Left renal pelvis (tissue), 4 donors: ENCODE data around the gene C6orf118. TPM values are rescaled to one million over a fixed set of nuclear protein-coding genes. Genes with fewer than 3 reads are reported as not detected.
A peak's percentile ranks its signal among the peaks of the same experiment; 100 is the strongest.

Experiments
- DNase-seq, 4 donors: peaks; one replicate each; pipeline ENCODE4 v3.0.0-alpha.2; 2013; ENCODE audit warnings: low read depth in 4 of 4, low spot score in 3 of 4
- polyA plus RNA-seq, 4 donors: library from polyadenylated mRNA; unstranded; fragments of 120-200 nt; gene quantifications; one replicate each; pipeline ENCODE4 v1.2.1, GENCODE V29; 2013; ENCODE audit not compliant: insufficient read length in 4 of 4

The C6orf118 gene
- 1 to 10 TPM in 3 of 4 donors, under 1 TPM in 1; 0.52 to 8.0 (median 4.5) TPM for polyA plus RNA-seq

- peak; percentile 76 to 88 (median 82) for DNase-seq
Measured at GRCh38 chr6:165308926-165309731, at the start of gene C6orf118. C6orf118 (minus strand) TSS chr6:165309605; CDS start chr6:165309586, 19 bp downstream.

- DNase-seq = no peak
Measured at GRCh38 chr6:165345700-165346099, 36.3 kb upstream of the C6orf118 start.

- no peak for DNase-seq
Measured at GRCh38 chr6:165340532-165340931, 31.1 kb upstream of the C6orf118 start.

DNA sequence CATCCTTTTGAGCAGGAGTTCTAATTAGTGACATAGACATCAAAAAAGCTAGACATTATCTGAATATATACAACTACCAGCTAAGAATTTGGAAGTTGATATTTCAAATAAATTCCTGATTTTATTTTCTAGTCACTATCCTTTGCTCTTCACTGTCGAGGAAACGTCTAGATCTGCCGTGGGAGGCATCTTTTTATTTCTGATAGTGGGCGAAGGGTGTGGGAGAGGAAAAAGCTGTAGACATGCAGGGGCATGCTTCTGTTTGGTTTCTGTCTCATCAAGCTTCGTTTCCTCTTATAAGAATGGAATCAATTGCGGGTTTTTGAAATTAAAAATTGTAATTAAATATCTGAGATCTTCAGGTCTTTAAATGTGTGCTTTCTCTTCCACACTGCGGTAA, 16.2 kb upstream of the C6orf118 start:
- no peak for DNase-seq

DNA sequence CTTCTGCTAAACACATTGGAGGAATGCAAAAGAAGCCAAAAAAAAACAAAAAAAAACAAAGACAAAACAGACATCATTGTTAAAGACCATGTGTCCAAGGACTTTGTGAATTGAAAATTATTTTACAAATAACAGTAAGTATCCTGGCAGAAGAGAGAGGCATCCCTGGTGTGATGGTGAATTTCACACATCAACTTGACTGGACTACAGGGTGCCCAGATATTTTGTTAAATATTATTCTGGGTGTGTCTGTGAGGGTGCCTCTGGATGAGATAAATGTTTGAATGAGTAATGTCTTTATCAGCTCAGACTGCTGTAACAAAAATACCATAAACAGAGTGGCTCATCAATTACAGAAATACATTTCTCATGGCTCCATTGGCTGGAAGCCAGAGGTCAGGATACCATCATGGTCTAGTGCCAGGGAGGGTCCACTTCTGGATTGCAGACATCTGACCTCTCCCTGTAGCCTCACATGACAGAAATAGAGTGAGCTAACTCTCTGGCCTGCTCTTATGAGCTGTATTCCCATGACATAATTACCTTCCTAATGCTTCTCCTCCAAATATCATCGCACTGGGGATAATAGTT, 12.2 kb upstream of the C6orf118 start:
- no peak for DNase-seq

GRCh38 chr6:165321150-165321549, 11.7 kb upstream of the C6orf118 start:
- DNase-seq = no peak

GRCh38 chr6:165317723-165318122, 8.3 kb upstream of the C6orf118 start:
- DNase-seq = no peak

DNA sequence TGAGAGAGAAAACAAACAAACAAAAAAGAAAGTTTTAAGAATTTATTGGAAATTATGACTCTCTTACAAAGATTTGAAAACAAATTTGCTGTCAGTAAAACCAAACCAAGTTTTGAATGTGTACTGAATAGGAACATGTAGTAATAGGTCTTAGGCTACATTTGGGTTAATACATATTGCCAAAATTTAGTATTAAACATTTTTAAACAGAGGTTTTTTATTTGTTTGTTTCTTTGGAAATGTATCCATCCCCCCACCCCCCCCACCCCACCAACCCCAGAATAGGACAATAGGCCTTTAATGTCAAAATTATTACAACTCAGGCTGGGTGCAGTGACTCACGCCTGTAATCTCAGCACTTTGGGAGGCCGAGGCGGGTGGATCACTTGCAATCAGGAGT, 2.5 kb downstream of the C6orf118 start:
- DNase-seq = no peak

DNA sequence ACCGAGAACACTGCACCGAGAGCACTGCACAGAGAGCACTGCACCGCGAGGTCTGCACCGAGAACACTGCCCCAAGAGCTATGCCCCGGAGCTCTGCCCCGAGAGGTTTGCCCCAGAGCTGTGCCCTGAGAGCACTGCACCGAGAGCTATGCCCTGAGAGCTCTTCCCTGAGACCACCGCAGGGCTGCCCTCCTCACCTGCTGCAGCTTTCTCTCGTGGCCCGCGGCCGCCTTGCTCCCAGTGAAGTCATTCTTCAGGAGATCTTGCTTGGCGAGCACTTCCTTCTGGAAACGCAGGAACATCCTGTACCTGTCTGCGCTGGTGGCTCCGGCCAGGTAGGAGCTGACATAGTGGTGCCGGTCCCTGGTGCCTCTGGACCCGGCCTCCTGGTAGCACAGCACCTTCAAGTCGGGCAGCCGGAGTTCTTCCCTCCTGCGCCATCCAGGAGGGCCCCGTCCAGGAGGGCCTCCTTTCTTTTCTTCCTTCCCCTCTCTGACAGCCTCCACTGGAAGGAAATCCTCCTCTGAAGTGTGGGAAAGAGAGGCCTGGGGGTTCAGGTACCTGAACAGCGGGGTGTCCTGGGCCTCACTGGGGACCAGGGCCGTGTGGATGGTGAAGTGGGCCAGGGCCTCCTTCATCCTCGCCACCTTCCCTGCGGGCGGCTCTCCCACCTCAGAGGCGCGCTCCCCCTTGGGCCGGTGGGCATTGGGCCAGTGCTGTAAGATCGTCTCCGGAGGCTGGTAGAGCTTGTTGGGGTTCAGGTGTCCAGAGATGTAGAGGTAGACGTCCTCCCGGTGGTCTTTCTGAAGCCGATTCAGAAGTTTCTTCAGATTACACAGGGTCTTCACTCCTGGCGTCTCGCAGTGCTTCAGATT, 7.8 kb downstream of the C6orf118 start:
- no peak for DNase-seq

DNA sequence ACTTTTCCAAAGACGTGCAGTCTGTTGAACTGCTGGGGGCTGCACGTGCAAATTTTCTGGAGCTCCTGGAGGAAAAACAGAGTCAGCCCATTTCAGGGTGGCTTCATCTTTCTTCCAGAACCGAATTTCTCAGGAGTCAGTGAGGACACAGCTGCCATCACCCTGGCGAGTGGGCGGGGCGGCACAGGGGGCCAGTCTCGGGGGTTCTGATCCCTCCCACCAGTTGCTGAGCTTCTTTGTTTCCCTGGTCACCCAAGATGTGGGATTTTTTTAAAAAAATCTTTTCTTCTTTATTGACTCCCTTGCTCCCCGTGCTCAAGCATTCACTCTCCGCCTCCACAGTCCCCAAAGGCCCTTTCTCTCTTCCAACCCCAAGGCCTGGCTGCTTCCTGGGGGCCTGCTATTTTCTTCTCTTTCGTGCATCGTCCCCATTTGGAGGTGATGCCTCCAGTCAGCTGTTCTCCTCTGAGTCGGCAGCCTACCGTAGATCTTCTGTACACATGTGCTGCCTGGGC, 8.9 kb downstream of the C6orf118 start:
- DNase-seq = no peak

- DNase-seq = no peak
Measured at GRCh38 chr6:165298875-165299274, 10.5 kb downstream of the C6orf118 start.

- DNase-seq = no peak
Measured at GRCh38 chr6:165298402-165298801, 11.0 kb downstream of the C6orf118 start.

DNA sequence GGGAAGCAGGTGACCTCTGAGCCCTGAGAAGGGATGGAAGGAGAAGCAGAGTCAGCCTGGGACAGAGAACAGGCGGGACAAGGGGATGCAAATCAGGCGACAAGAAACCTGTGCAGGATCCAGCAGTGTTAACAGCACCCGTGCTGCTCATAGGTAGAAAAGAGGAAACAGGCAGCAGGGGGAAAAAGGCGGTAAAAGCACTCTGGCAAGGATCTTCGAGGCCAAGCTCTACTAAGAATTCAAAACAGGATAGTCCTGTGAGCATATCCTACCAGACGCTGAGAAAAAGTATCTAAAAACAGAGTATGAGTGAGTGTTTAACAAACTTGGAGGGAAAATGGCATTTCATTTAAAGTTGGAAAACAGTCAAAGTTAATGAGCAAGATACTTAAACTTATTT, 16.7 kb downstream of the C6orf118 start:
- no peak for DNase-seq

DNA sequence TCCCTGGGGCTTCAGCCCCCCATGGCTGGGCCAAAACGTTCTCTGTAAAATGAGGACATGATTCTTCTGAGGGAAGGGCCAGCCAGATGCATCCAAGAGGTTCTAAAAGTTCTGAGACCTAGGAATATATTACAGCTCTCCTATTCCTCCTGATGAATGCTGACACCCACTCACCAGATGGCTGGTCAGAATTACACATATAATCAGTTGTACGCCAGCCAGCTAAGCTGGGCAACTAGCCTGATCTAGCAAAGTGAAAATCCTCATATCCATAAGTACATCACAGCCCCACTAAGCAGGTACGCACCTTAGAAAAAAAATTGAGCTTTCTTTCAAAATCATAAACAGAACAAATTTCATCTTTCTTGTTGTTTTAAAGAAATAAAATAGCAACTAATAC, 34.8 kb downstream of the C6orf118 start:
- DNase-seq = no peak

DNA sequence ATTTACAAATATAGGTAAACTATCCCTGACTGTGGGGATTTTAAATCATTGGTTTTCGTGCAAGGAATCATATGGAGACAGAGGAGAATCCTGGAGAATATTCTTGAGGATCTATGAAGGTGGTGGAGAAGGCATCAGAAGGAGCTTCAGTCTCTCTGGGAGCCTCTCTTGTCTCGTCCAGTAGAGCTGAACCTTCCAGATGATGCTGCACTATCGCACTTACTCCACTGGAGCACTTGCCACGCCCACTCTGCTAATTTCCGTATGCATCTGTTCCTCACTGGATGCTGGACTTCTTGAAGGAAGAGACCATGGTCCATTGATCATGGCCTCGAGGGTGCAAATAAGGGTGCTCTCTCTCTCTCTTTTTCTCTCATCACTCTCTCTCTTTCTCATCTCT, 36.8 kb downstream of the C6orf118 start:
- DNase-seq = no peak

- no peak for DNase-seq
Measured at GRCh38 chr6:165268987-165269386, 40.4 kb downstream of the C6orf118 start.

DNA sequence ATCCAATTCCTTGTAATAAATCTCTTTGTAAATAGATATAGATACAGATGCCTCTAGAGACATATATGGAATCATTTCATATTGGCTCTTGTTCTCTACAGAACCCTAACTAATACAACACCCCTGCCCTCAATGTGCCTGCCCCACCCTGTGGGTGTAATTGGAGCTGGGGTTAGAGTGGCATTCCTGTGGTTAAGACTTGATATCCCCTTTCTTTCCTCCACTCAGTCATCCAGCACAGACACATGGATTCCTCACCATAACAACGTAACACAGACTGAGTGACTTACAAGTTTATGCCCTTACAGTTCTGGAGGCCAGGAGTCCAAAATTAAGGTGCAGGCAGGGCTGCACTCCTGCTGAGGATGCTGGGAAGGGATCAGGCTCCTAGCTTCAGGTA, 42.8 kb downstream of the C6orf118 start:
- DNase-seq = no peak

DNA sequence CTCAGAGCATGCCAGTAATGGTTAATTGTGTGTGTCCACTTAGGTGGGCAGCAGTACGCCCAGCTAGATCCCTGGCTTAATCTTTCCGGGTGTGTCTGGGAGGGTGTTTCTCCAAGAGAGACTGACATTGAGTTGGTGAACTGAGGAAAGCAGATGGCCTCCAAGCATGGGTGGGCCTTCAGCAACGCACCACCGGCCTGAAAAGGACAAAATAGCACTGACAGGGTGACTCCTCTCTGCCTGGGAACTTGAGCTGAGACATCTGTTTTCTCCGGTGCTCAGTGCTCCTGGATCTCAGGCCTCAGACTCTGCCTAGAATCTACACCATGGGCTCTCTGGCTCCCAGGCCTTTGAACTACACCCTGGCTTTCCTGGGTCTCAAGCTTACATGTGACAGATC, 43.2 kb downstream of the C6orf118 start:
- DNase-seq = peak in 1 of 4 donors; percentile 49

GRCh38 chr6:165260462-165260861, 48.9 kb downstream of the C6orf118 start:
- DNase-seq = no peak

DNA sequence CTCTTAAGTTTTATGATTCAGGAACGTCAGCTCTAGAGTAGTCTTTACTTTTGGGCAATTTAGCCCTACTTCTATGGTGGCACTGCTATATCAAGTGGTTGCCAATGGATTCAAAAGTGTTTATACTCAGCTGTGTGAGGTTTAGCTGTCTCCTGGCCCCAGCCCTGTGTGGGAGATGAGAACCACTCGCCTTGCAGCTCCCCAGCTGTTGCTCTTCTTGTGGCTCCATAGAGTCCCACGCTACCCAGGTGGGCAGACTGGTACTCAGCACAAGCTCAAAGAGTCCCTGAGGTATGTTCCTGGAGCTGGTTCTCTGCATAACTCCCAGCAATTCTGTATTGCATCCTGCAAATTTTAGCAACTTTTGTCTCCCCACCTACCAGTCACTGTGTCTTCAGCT, 59.6 kb downstream of the C6orf118 start:
- no peak for DNase-seq

GRCh38 chr6:165245701-165246100, 63.7 kb downstream of the C6orf118 start:
- DNase-seq = no peak
